WTC11 (cell line): ENCODE data around the gene NEU2. TPM values are rescaled to one million over a fixed set of nuclear protein-coding genes. Genes with fewer than 3 reads are reported as not detected.

Experiments used
- ATAC-seq: fragments of 200-7000 bp; cut with Tn5 transposase; 2 replicates; pipeline ENCODE4 v1.10.0; 2021; ENCODE audit warnings: mild to moderate bottlenecking, moderate library complexity
- CTCF ChIA-PET: fragments of 300-600 bp; sonication (Branson Sonifier 250); formaldehyde crosslinking; loops from one replicate; lab custom pipeline; 2021; ENCODE audit warnings: antibody characterized with exemption; lab: Charles Lee
- POLR2A ChIA-PET: fragments of 350-600 bp; sonication (Branson Sonifier 250); formaldehyde crosslinking; loops from one replicate; lab custom pipeline; 2021; ENCODE audit warnings: antibody characterized with exemption; lab: Charles Lee
- DNase-seq: peaks from one replicate; pipeline ENCODE4 v3.0.0; 2021; ENCODE audit warnings: low spot score
- H3K27ac Mint-ChIP-seq: 2 replicates; pipeline ENCODE4 v1.8.0; 2021; ENCODE audit warnings: mixed read lengths
- H3K27me3 Mint-ChIP-seq: 2 replicates; pipeline ENCODE4 v1.8.0; 2021; ENCODE audit warnings: low read depth, mild to moderate bottlenecking, moderate library complexity, mixed read lengths
- H3K36me3 Mint-ChIP-seq: 2 replicates; pipeline ENCODE4 v1.8.0; 2021; ENCODE audit warnings: mixed read lengths
- H3K4me1 Mint-ChIP-seq: 2 replicates; pipeline ENCODE4 v1.8.0; 2022; ENCODE audit warnings: mixed read lengths
- H3K4me3 Mint-ChIP-seq: 2 replicates; pipeline ENCODE4 v1.8.0; 2021; ENCODE audit warnings: mild to moderate bottlenecking, moderate library complexity, mixed read lengths
- H3K9me3 Mint-ChIP-seq: 2 replicates; pipeline ENCODE4 v1.8.0; 2021; ENCODE audit warnings: mixed read lengths
- CDX4 ChIP-seq: fragments of 250-450 bp; sonication (Bioruptor Pico); IDR thresholded peaks from 2 replicates; pipeline ENCODE4 v1.9.0; 2021; ENCODE audit warnings: moderate library complexity, mild to moderate bottlenecking, inconsistent platforms, borderline replicate concordance
- CTCF ChIP-seq: fragments of 200-600 bp; IDR thresholded peaks from 2 replicates; pipeline ENCODE4 v1.8.0; 2022; ENCODE audit warnings: antibody characterized with exemption
- E2F4 ChIP-seq: sonication (generic); formaldehyde crosslinking; IDR thresholded peaks from 2 replicates; pipeline ENCODE4 v1.8.1; 2022; ENCODE audit warnings: low read depth, mild to moderate bottlenecking, moderate library complexity, missing genetic modification reagents, borderline replicate concordance
- EMX1 ChIP-seq: fragments of 250-450 bp; sonication (Bioruptor Pico); IDR thresholded peaks from 2 replicates; pipeline ENCODE4 v1.8.0; 2021; ENCODE audit warnings: mild to moderate bottlenecking
- FOXP4 ChIP-seq: sonication (generic); formaldehyde crosslinking; IDR thresholded peaks from 2 replicates; pipeline ENCODE4 v1.8.0; 2022; ENCODE audit warnings: mild to moderate bottlenecking, missing genetic modification reagents
- GTF2I ChIP-seq: fragments of 250-450 bp; sonication (Bioruptor Pico); conservative IDR thresholded peaks from 2 replicates; pipeline ENCODE4 v1.4.0; 2021; ENCODE audit warnings: mild to moderate bottlenecking
- HMGA2 ChIP-seq: fragments of 250-450 bp; sonication (Bioruptor Pico); IDR thresholded peaks from 2 replicates; pipeline ENCODE4 v1.4.0; 2021; ENCODE audit warnings: mild to moderate bottlenecking, moderate library complexity
- IRF1 ChIP-seq: sonication (generic); formaldehyde crosslinking; IDR thresholded peaks from 2 replicates; pipeline ENCODE4 v1.8.0; 2023; ENCODE audit warnings: missing genetic modification reagents
- IRF2 ChIP-seq: sonication (generic); formaldehyde crosslinking; IDR thresholded peaks from 2 replicates; pipeline ENCODE4 v1.8.0; 2022; ENCODE audit warnings: low read depth, missing genetic modification reagents, borderline replicate concordance
- JAZF1 ChIP-seq: fragments of 250-450 bp; sonication (Bioruptor Pico); IDR thresholded peaks from 2 replicates; pipeline ENCODE4 v1.9.0; 2021; ENCODE audit warnings: moderate library complexity, mild to moderate bottlenecking, inconsistent platforms
- MAX ChIP-seq: sonication (generic); formaldehyde crosslinking; IDR thresholded peaks from 2 replicates; pipeline ENCODE4 v1.8.0; 2022; ENCODE audit warnings: mild to moderate bottlenecking, missing genetic modification reagents
- NFATC4 ChIP-seq: fragments of 250-450 bp; sonication (Bioruptor Pico); IDR thresholded peaks from 2 replicates; pipeline ENCODE4 v1.9.0; 2021; ENCODE audit warnings: mild to moderate bottlenecking
- SMAD3 ChIP-seq: sonication (generic); formaldehyde crosslinking; IDR thresholded peaks from 2 replicates; pipeline ENCODE4 v1.8.0; 2022; ENCODE audit warnings: missing genetic modification reagents, mild to moderate bottlenecking, borderline replicate concordance
- SMAD4 ChIP-seq: sonication (generic); formaldehyde crosslinking; IDR thresholded peaks from 2 replicates; pipeline ENCODE4 v1.8.0; 2022; ENCODE audit warnings: mild to moderate bottlenecking, missing genetic modification reagents
- TEAD1 ChIP-seq: sonication (generic); formaldehyde crosslinking; IDR thresholded peaks from 2 replicates; pipeline ENCODE4 v1.8.0; 2022; ENCODE audit warnings: mild to moderate bottlenecking, missing genetic modification reagents
- TEAD4 ChIP-seq: sonication (generic); formaldehyde crosslinking; IDR thresholded peaks from 2 replicates; pipeline ENCODE4 v1.8.0; 2022; ENCODE audit warnings: mild to moderate bottlenecking, missing genetic modification reagents
- ZNF138 ChIP-seq: sonication (generic); formaldehyde crosslinking; conservative IDR thresholded peaks from 2 replicates; pipeline ENCODE4 v1.8.1; 2022; ENCODE audit warnings: mild to moderate bottlenecking, moderate library complexity, missing genetic modification reagents
- ZNF396 ChIP-seq: fragments of 250-450 bp; sonication (Bioruptor Pico); IDR thresholded peaks from 2 replicates; pipeline ENCODE4 v1.8.0; 2021; ENCODE audit warnings: mild to moderate bottlenecking, moderate library complexity, borderline replicate concordance
- ZNF671 ChIP-seq: fragments of 250-450 bp; sonication (Bioruptor Pico); IDR thresholded peaks from 2 replicates; pipeline ENCODE4 v1.8.0; 2021; ENCODE audit warnings: mild to moderate bottlenecking
- ZSCAN18 ChIP-seq: fragments of 250-450 bp; sonication (Bioruptor Pico); IDR thresholded peaks from 2 replicates; pipeline ENCODE4 v2.1.2; 2022; ENCODE audit warnings: mild to moderate bottlenecking, moderate library complexity
- total RNA-seq: library from RNA; stranded (reverse); gene quantifications from 3 replicates; pipeline ENCODE4 v1.2.3, GENCODE V29; 2021

The NEU2 gene
- total RNA-seq, 1 experiment from 2014 or later, result not detected

- Mint-ChIP-seq H3K4me1 (peaks cover 7% of the 10 kb centered on the region), H3K27me3 (no peaks in the 10 kb centered on the region; the same call in 1 of the 2 replicates), H3K9me3 (no peaks in the 10 kb centered on the region), H3K4me3 (no peak overlapping the region), H3K36me3 (no peaks in the 10 kb centered on the region), H3K27ac (no peak overlapping the region)
- TF ChIP-seq HMGA2 (CRISPR knock-in tag), result no peak
- TF ChIP-seq NFATC4 (CRISPR knock-in tag), result no peak
- no peak for TF ChIP-seq FOXP4
- TF ChIP-seq ZNF138 (CRISPR knock-in tag), result no peak
- no peak for TF ChIP-seq E2F4
- TF ChIP-seq CTCF, result no peak
- TF ChIP-seq TEAD1 (CRISPR knock-in tag), result no peak
- no peak for TF ChIP-seq GTF2I (CRISPR knock-in tag)
- no peak for TF ChIP-seq IRF2
- no peak for TF ChIP-seq IRF1 (CRISPR knock-in tag)
- TF ChIP-seq EMX1 (CRISPR knock-in tag), result no peak
- TF ChIP-seq ZNF396 (CRISPR knock-in tag), result no peak
- no peak for TF ChIP-seq ZSCAN18 (CRISPR knock-in tag)
- TF ChIP-seq CDX4 (CRISPR knock-in tag), result no peak
- ChIA-PET POLR2A (no interaction called here), CTCF (no interaction called here)
- DNase-seq, result no peak
- no peak for ATAC-seq
Observed at GRCh38 chr2:233023007-233023760, 9.3 kb upstream of the NEU2 start.

- no peak for DNase-seq
- TF ChIP-seq SMAD4 (CRISPR knock-in tag) (no peak), EMX1 (CRISPR knock-in tag) (no peak), TEAD4 (CRISPR knock-in tag) (no peak), CTCF (no peak), ZNF671 (no peak), JAZF1 (CRISPR knock-in tag) (no peak), SMAD3 (CRISPR knock-in tag) (no peak), MAX (CRISPR knock-in tag) (no peak), ZNF396 (CRISPR knock-in tag) (no peak), IRF2 (no peak), ZSCAN18 (CRISPR knock-in tag) (no peak)
- TF ChIP-seq, all 79 proteins: peak for 0
- Mint-ChIP-seq H3K9me3 (no peaks in the 10 kb centered on the region), H3K27ac (no peak overlapping the region), H3K36me3 (no peaks in the 10 kb centered on the region), H3K27me3 (no peaks in the 10 kb centered on the region; the same call in 1 of the 2 replicates), H3K4me3 (no peak overlapping the region), H3K4me1 (peaks cover 7% of the 10 kb centered on the region)
- CTCF ChIA-PET, result no interaction called here
- ATAC-seq, result no peak
- POLR2A ChIA-PET, result no interaction called here
Observed at GRCh38 chr2:233023761-233024410, 8.6 kb upstream of the NEU2 start.
